CD4-positive, alpha-beta T cell (primary cell): ENCODE data around the gene KIAA1614. TPM values are rescaled to one million over a fixed set of nuclear protein-coding genes. Genes with fewer than 3 reads are reported as not detected.

Experiments used
- ATAC-seq: fragments of 200-7000 bp; cut with Tn5 transposase; one replicate; pipeline ENCODE4 v1.10.0; 2022; ENCODE audit warnings: mild to moderate bottlenecking; ENCODE audit not compliant: poor library complexity
- CTCF ChIA-PET: fragments of 350-600 bp; sonication (Branson Sonifier 250); formaldehyde crosslinking; loops from one replicate; lab custom pipeline; 2021; ENCODE audit warnings: antibody characterized with exemption, inconsistent platforms; lab: Charles Lee
- POLR2A ChIA-PET: fragments of 350-600 bp; sonication (Branson Sonifier 250); formaldehyde crosslinking; loops from one replicate; lab custom pipeline; 2021; ENCODE audit warnings: antibody characterized with exemption, inconsistent platforms; lab: Charles Lee
- DNase-seq, 14 experiments: peaks; one replicate each; pipeline ENCODE4 v3.0.0-alpha.2; 2013 to 2020; ENCODE audit warnings: mixed read lengths in 2 of 14
- H3K27ac ChIP-seq, 2 donors: one replicate each; pipeline versions ENCODE4 v1.5.1 to v1.7.0; 2013; ENCODE audit warnings: low read length in 2 of 2, low read depth in 1 of 2, mild to moderate bottlenecking in 1 of 2
- H3K27me3 ChIP-seq, 2 experiments: 1 replicate in 1 of 2; 2 replicates in 1 of 2; pipeline versions ENCODE4 v1.6.1 to v1.7.0; 2013; ENCODE audit warnings: low read length in 2 of 2, control low read depth in 1 of 2, mild to moderate bottlenecking in 1 of 2, moderate library complexity in 1 of 2; ENCODE audit not compliant: insufficient read depth in 2 of 2, control insufficient read depth in 1 of 2
- H3K36me3 ChIP-seq: one replicate; pipeline ENCODE4 v1.6.1; 2013; ENCODE audit warnings: low read length, control low read depth; ENCODE audit not compliant: insufficient read depth
- H3K4me1 ChIP-seq: one replicate; pipeline ENCODE4 v1.6.1; 2013; ENCODE audit warnings: low read length, control low read depth; ENCODE audit not compliant: insufficient read depth
- H3K4me3 ChIP-seq: one replicate; pipeline ENCODE4 v1.5.1; 2013; ENCODE audit warnings: mild to moderate bottlenecking, low read length, moderate library complexity
- H3K9me3 ChIP-seq, 2 experiments: 1 replicate in 1 of 2; 2 replicates in 1 of 2; pipeline versions ENCODE4 v1.6.1 to v1.7.0; 2013; ENCODE audit warnings: low read length in 2 of 2, mild to moderate bottlenecking in 2 of 2, control low read depth in 1 of 2, moderate library complexity in 1 of 2; ENCODE audit not compliant: control insufficient read depth in 1 of 2, insufficient read depth in 1 of 2
- H3K27ac Mint-ChIP-seq: one replicate; pipeline ENCODE4 v1.8.0; 2020; ENCODE audit warnings: mixed read lengths
- H3K27me3 Mint-ChIP-seq: one replicate; pipeline ENCODE4 v1.8.0; 2021; ENCODE audit warnings: mixed read lengths
- H3K36me3 Mint-ChIP-seq: one replicate; pipeline ENCODE4 v1.8.0; 2021; ENCODE audit warnings: low read depth, mixed read lengths
- H3K4me1 Mint-ChIP-seq: one replicate; pipeline ENCODE4 v1.8.0; 2021; ENCODE audit warnings: low read depth, mixed read lengths
- H3K4me3 Mint-ChIP-seq: one replicate; pipeline ENCODE4 v1.8.0; 2020; ENCODE audit warnings: mild to moderate bottlenecking, mixed read lengths
- H3K9me3 Mint-ChIP-seq: one replicate; pipeline ENCODE4 v1.8.0; 2020; ENCODE audit warnings: mixed read lengths
- CTCF ChIP-seq: fragments of 200-600 bp; IDR thresholded peaks from one replicate; pipeline ENCODE4 v1.8.0; 2022; ENCODE audit warnings: antibody characterized with exemption, mild to moderate bottlenecking
- intact Hi-C, 2 experiments: fragments of 100-400 bp; cut with DNase I in 1 of 2; cut with micrococcal nuclease in 1 of 2; formaldehyde crosslinking; loops; one replicate each; pipeline versions ENCODE4 v1.15.1 to v1.9.0; 2023 to 2025; cut with DNase I, micrococcal nuclease
- total RNA-seq, 174 experiments: library from RNA in 2 of 174; stranded (reverse) in 2 of 174; gene quantifications; one replicate each; pipeline ENCODE4 v1.2.3 and lab custom pipeline; 2021 to 2026

Gene KIAA1614
- total RNA-seq, 2 experiments from 2014 or later, result 0.14 to 0.20 TPM

DNA sequence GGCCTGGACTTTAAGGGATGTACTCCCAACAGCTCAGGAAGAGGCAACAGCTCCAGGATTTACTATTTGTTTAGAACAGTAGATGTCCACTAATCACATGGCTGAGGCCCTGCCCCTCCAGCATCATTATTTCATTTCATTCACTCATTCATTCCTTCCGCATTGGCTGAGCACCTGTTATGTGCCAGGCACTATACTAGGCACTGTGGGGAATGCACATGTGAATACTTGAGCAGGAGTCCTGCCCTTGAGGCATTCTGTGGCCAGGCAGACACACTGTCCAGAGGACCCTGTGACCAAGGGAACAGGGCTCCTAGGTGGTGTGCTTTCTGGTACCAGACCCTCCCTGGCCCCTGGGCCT is 24.3 kb downstream of the KIAA1614 start:
- Mint-ChIP-seq H3K9me3 (no peaks in the 10 kb centered on the region), H3K36me3 (no peaks in the 10 kb centered on the region), H3K4me1 (no peaks in the 10 kb centered on the region), H3K27me3 (peaks cover 8% of the 10 kb centered on the region), H3K4me3 (no peak overlapping the region), H3K27ac (no peak overlapping the region)
- POLR2A ChIA-PET, result no interaction called here
- no peak for TF ChIP-seq CTCF
- no peak for ATAC-seq
- Histone ChIP-seq H3K4me1 (no peaks in the 10 kb centered on the region), H3K4me3 (no peak overlapping the region), H3K27ac (no peak overlapping the region), H3K9me3 (no peaks in the 10 kb centered on the region), H3K27me3 (no peaks in the 10 kb centered on the region), H3K36me3 (no peaks in the 10 kb centered on the region)
- intact Hi-C loops, result no loop called here
- no peak for DNase-seq
- CTCF ChIA-PET, result no interaction called here

DNA sequence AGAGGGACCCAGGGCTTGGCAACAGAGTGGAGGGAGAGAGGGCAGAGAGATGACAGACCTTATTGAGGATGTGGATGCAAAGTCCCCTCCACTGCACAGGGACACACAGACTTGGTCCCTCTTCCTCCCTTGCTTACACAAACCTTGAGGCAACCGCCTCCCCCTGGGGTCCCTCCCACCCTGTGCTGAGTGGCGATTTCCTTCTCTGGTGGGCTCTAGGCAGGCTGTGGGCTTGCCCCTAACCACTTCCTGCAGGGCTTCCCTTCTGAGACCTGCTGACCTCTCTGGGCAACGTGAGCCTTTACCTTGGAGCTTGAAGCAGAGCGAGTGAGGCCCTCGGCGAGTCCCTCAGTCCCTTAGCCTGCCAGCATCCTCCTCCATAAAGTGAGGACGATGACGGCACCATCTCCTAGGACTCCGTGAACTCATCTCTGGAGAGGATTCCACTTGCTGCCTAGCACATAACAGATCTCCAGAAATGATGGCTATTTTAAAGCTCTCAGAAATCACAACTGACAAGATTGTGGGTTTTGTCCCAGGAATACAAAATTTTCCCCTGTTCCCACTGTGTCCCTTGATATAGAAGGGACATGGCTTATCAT is 25.0 kb downstream of the KIAA1614 start:
- Histone ChIP-seq H3K27ac (no peak overlapping the region), H3K36me3 (no peaks in the 10 kb centered on the region), H3K9me3 (no peaks in the 10 kb centered on the region), H3K4me3 (no peak overlapping the region), H3K27me3 (no peaks in the 10 kb centered on the region), H3K4me1 (no peaks in the 10 kb centered on the region)
- Mint-ChIP-seq H3K36me3 (no peaks in the 10 kb centered on the region), H3K4me3 (no peak overlapping the region), H3K4me1 (no peaks in the 10 kb centered on the region), H3K27ac (no peak overlapping the region), H3K27me3 (peaks cover 8% of the 10 kb centered on the region), H3K9me3 (no peaks in the 10 kb centered on the region)
- POLR2A ChIA-PET, result no interaction called here
- ATAC-seq, result no peak
- no peak for DNase-seq
- CTCF ChIA-PET, result no interaction called here
- TF ChIP-seq CTCF, result no peak
- intact Hi-C loops, result no loop called here

DNA sequence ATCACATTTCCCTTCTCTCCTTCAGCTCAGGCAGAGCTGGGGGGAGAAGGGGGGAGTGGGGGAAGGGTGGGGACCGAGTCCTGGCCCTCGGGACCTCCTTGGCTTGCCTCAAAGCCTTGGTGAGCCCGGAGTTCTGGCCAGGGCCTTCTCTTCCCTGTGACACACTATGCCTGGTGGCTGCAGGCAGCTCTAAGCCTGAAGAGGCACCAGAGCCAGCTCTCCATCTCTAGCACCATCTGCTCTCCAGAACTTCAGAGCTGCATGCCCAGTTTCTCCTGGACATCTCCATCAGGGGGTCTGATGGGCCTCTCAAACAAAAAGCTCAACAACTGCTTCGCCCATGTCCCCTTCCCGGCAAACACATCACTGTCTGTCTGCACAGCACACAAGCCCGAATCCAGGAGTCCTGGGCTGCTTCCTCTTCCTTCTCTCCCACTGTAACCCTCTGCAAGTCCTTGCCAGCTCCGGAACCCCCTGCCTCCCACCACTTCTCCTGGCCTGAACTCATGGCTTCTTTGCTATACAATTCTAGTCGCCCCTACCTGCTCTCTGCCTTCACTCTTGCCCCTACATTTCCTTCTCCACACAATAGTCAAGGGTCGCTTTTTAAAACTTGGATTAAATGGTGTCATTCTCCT is 26.5 kb downstream of the KIAA1614 start:
- no peaks in the 10 kb centered on the region for H3K9me3 Mint-ChIP-seq
- POLR2A ChIA-PET, result no interaction called here

More for the DNA sequence above, 26.5 kb downstream of the KIAA1614 start:
- intact Hi-C loops, result no loop called here
- H3K27me3 ChIP-seq, result no peaks in the 10 kb centered on the region
- peaks cover 4% of the 10 kb centered on the region for H3K27me3 Mint-ChIP-seq
- DNase-seq (no peak), ATAC-seq (no peak)
- no peak overlapping the region for H3K27ac Mint-ChIP-seq
- no peaks in the 10 kb centered on the region for H3K36me3 ChIP-seq
- TF ChIP-seq CTCF, result no peak
- CTCF ChIA-PET, result no interaction called here
- no peak overlapping the region for H3K27ac ChIP-seq
- no peaks in the 10 kb centered on the region for H3K9me3 ChIP-seq
- H3K4me3 Mint-ChIP-seq, result no peak overlapping the region
- H3K36me3 Mint-ChIP-seq, result no peaks in the 10 kb centered on the region
- H3K4me1 ChIP-seq, result no peaks in the 10 kb centered on the region
- H3K4me1 Mint-ChIP-seq, result no peaks in the 10 kb centered on the region
- H3K4me3 ChIP-seq, result no peak overlapping the region
